H1 (cell line): ENCODE measurements around the gene CEP250. TPM values are rescaled to one million over a fixed set of nuclear protein-coding genes. Genes with fewer than 3 reads are reported as not detected.

Experiments used
- CTCF ChIA-PET: fragments of 300-600 bp; sonication (Branson Sonifier 250); formaldehyde crosslinking; loops from one replicate; lab custom pipeline; 2021; ENCODE audit not compliant: partially characterized antibody; lab: Charles Lee
- POLR2A ChIA-PET: fragments of 300-600 bp; sonication (Branson Sonifier 250); formaldehyde crosslinking; loops from one replicate; lab custom pipeline; 2021; ENCODE audit warnings: inconsistent platforms; ENCODE audit not compliant: partially characterized antibody; lab: Charles Lee
- DNase-seq, 2 experiments: peaks; one replicate each; pipeline versions ENCODE4 v3.0.0 to v3.0.0-alpha.2; 2010 to 2022; ENCODE audit warnings: low spot score in 2 of 2, low read depth in 1 of 2, mixed read lengths in 1 of 2
- FAIRE-seq: peaks from 2 replicates; lab custom pipeline; 2011; peaks lifted over from hg19 to GRCh38; lab: Jason Lieb, UNC
- H2AFZ ChIP-seq: 2 replicates; pipeline ENCODE4 v1.8.1; 2012; ENCODE audit warnings: low read length, inconsistent platforms
- H2AK5ac ChIP-seq: 2 replicates; pipeline ENCODE4 v1.6.1; 2013; ENCODE audit warnings: low read depth, low read length
- H2BK120ac ChIP-seq: replicated peaks from 2 replicates; pipeline ENCODE3; 2013; ENCODE audit warnings: low read depth, low read length, inconsistent platforms
- H2BK12ac ChIP-seq: 2 replicates; pipeline ENCODE4 v1.6.1; 2013; ENCODE audit warnings: low read depth, low read length
- H2BK15ac ChIP-seq: 2 replicates; pipeline ENCODE4 v1.6.1; 2013; ENCODE audit warnings: low read length
- H2BK20ac ChIP-seq: 2 replicates; pipeline ENCODE4 v1.6.1; 2013; ENCODE audit warnings: low read length
- H2BK5ac ChIP-seq: 2 replicates; pipeline ENCODE4 v1.6.1; 2013; ENCODE audit warnings: low read depth, low read length
- H3K14ac ChIP-seq: 2 replicates; pipeline ENCODE4 v1.6.1; 2013; ENCODE audit warnings: inconsistent platforms; ENCODE audit not compliant: insufficient read length
- H3K18ac ChIP-seq: 2 replicates; pipeline ENCODE4 v1.6.1; 2013; ENCODE audit warnings: low read length; ENCODE audit errors: extremely low read depth
- H3K23ac ChIP-seq: 2 replicates; pipeline ENCODE4 v1.6.1; 2013; ENCODE audit warnings: inconsistent platforms; ENCODE audit not compliant: insufficient read length
- H3K23me2 ChIP-seq: 2 replicates; pipeline ENCODE4 v1.6.1; 2013; ENCODE audit warnings: low read depth, low read length
- H3K27ac ChIP-seq: 2 replicates; pipeline ENCODE4 v1.6.1; 2011; ENCODE audit warnings: low read depth, low read length, inconsistent platforms
- H3K27me3 ChIP-seq, 4 experiments: replicated peaks in 1 of 4; 1 replicate in 1 of 4; 2 replicates in 3 of 4; pipeline versions ENCODE4 v1.6.1 to v1.8.1; 2011 to 2013; ENCODE audit warnings: low read length in 3 of 4, mild to moderate bottlenecking in 3 of 4, inconsistent platforms in 2 of 4, mixed read lengths in 2 of 4, moderate library complexity in 1 of 4; ENCODE audit not compliant: control insufficient read depth in 3 of 4, insufficient read depth in 3 of 4; ENCODE audit errors: extremely low read depth in 1 of 4
- H3K36me3 ChIP-seq, 4 experiments: 2 replicates each; pipeline versions ENCODE4 v1.6.1 to v1.8.1; 2011 to 2013; ENCODE audit warnings: mild to moderate bottlenecking in 4 of 4, low read length in 3 of 4, moderate library complexity in 2 of 4, control low read depth in 1 of 4, inconsistent platforms in 1 of 4; ENCODE audit not compliant: insufficient read depth in 4 of 4, control insufficient read depth in 2 of 4
- H3K4ac ChIP-seq: replicated peaks from 2 replicates; pipeline ENCODE3; 2013; ENCODE audit warnings: low read length, low read depth, mixed read lengths, inconsistent platforms; ENCODE audit not compliant: insufficient read length
- H3K4me1 ChIP-seq, 4 experiments: replicated peaks in 1 of 4; 1 replicate in 1 of 4; 2 replicates in 3 of 4; pipeline versions ENCODE4 v1.6.1 to v1.8.1; 2011 to 2013; ENCODE audit warnings: low read length in 3 of 4, inconsistent platforms in 2 of 4, mixed read lengths in 1 of 4; ENCODE audit not compliant: insufficient read depth in 4 of 4, control insufficient read depth in 3 of 4
- H3K4me2 ChIP-seq, 2 experiments: 2 replicates each; pipeline versions ENCODE4 v1.6.1 to v1.8.1; 2011 to 2013; ENCODE audit warnings: low read depth in 2 of 2, low read length in 2 of 2, control low read depth in 1 of 2, inconsistent platforms in 1 of 2, mild to moderate bottlenecking in 1 of 2; ENCODE audit not compliant: insufficient read depth in 1 of 2
- H3K4me3 ChIP-seq, 4 experiments: fragments of 200-600, 300-600 bp in 1 of 4; sonication (generic), shearing (Covaris generic), sonication (Bioruptor Twin) in 1 of 4; 2 replicates each; pipeline versions ENCODE4 v1.5.1 to v1.8.1; 2011 to 2016; ENCODE audit warnings: low read length in 4 of 4, low read depth in 3 of 4, control low read depth in 2 of 4, inconsistent platforms in 2 of 4, mild to moderate bottlenecking in 2 of 4, mixed read lengths in 1 of 4, moderate library complexity in 1 of 4; ENCODE audit not compliant: insufficient read depth in 2 of 4; ENCODE audit errors: extremely low read depth in 1 of 4
- H3K56ac ChIP-seq: replicated peaks from 2 replicates; pipeline ENCODE3; 2013; ENCODE audit warnings: low read depth, mild to moderate bottlenecking, mixed read lengths, low read length, inconsistent platforms; ENCODE audit not compliant: insufficient read length
- H3K79me1 ChIP-seq: 2 replicates; pipeline ENCODE4 v1.6.1; 2013; ENCODE audit warnings: low read depth, low read length, control low read depth
- H3K79me2 ChIP-seq, 2 experiments: 2 replicates each; pipeline versions ENCODE4 v1.6.1 to v1.8.1; 2012 to 2013; ENCODE audit warnings: low read length in 2 of 2, mild to moderate bottlenecking in 2 of 2, inconsistent platforms in 1 of 2; ENCODE audit not compliant: insufficient read depth in 2 of 2, control insufficient read depth in 1 of 2
- H3K9ac ChIP-seq, 4 experiments: replicated peaks in 1 of 4; 1 replicate in 1 of 4; 2 replicates in 3 of 4; pipeline versions ENCODE4 v1.6.1 to v1.8.1; 2011 to 2013; ENCODE audit warnings: low read depth in 3 of 4, low read length in 3 of 4, control low read depth in 2 of 4, mild to moderate bottlenecking in 2 of 4, moderate library complexity in 2 of 4, inconsistent platforms in 1 of 4; ENCODE audit errors: extremely low read depth in 1 of 4
- H3K9me3 ChIP-seq, 2 experiments: 2 replicates each; pipeline versions ENCODE4 v1.6.1 to v1.8.1; 2012 to 2013; ENCODE audit warnings: mild to moderate bottlenecking in 2 of 2, moderate library complexity in 2 of 2, control low read depth in 1 of 2, inconsistent platforms in 1 of 2, low read depth in 1 of 2, low read length in 1 of 2, mixed read lengths in 1 of 2; ENCODE audit not compliant: insufficient read depth in 2 of 2
- H4K20me1 ChIP-seq, 2 experiments: replicated peaks in 1 of 2; 2 replicates each; pipeline versions ENCODE3 to v1.8.1; 2011 to 2013; ENCODE audit warnings: inconsistent platforms in 2 of 2, low read length in 2 of 2, mild to moderate bottlenecking in 1 of 2; ENCODE audit not compliant: insufficient read depth in 2 of 2, control insufficient read depth in 1 of 2
- H4K5ac ChIP-seq: 2 replicates; pipeline ENCODE4 v1.6.1; 2013; ENCODE audit warnings: low read length, low read depth, mixed read lengths, inconsistent platforms; ENCODE audit not compliant: insufficient read length
- H4K8ac ChIP-seq: 2 replicates; pipeline ENCODE4 v1.8.0; 2013; ENCODE audit warnings: mild to moderate bottlenecking, moderate library complexity, low read length, inconsistent platforms; ENCODE audit not compliant: insufficient read depth; ENCODE audit errors: extremely low read depth
- H4K91ac ChIP-seq: replicated peaks from 2 replicates; pipeline ENCODE3; 2013; ENCODE audit warnings: low read length, mixed read lengths, inconsistent platforms; ENCODE audit not compliant: insufficient read length
- CEBPB ChIP-seq: IDR thresholded peaks from 2 replicates; pipeline ENCODE4 v1.6.1; 2012; ENCODE audit warnings: low read depth, low read length
- EZH2 ChIP-seq: fragments of 200-600 bp; sonication (generic); IDR thresholded peaks from 2 replicates; pipeline ENCODE4 v1.7.1; 2012; ENCODE audit warnings: low read depth, mild to moderate bottlenecking, moderate library complexity, low read length, inconsistent platforms; ENCODE audit not compliant: severe bottlenecking
- HDAC2 ChIP-seq, 2 experiments: fragments of 300-600 bp in 1 of 2; sonication (generic) in 1 of 2; IDR thresholded peaks; 2 replicates each; pipeline ENCODE4 v1.6.1; 2011 to 2012; ENCODE audit warnings: low read depth in 2 of 2, low read length in 2 of 2, mild to moderate bottlenecking in 2 of 2, moderate library complexity in 2 of 2, borderline replicate concordance in 1 of 2, inconsistent platforms in 1 of 2
- HDAC6 ChIP-seq: IDR thresholded peaks from one replicate; pipeline ENCODE4 v1.7.1; 2012; ENCODE audit warnings: low read depth, mild to moderate bottlenecking, inconsistent platforms, low read length, moderate library complexity
- NRF1 ChIP-seq: IDR thresholded peaks from 2 replicates; pipeline ENCODE4 v1.6.1; 2011; ENCODE audit warnings: mild to moderate bottlenecking, low read depth, low read length, improper control_type of control experiment
- POLR2AphosphoS5 ChIP-seq: IDR thresholded peaks from 2 replicates; pipeline ENCODE4 v1.6.1; 2011; ENCODE audit warnings: low read depth, low read length
- RNF2 ChIP-seq: fragments of 200-900, 300-1000 bp; sonication (generic); IDR thresholded peaks from 2 replicates; pipeline ENCODE4 v1.7.1; 2016; ENCODE audit warnings: borderline replicate concordance, low read depth, mild to moderate bottlenecking, antibody characterized with exemption, low read length; ENCODE audit not compliant: poor library complexity, severe bottlenecking; ENCODE audit errors: missing control alignments
- SIN3A ChIP-seq, 2 experiments: IDR thresholded peaks in 1 of 2; conservative IDR thresholded peaks in 1 of 2; 2 replicates each; pipeline ENCODE4 v1.6.1; 2011 to 2012; ENCODE audit warnings: low read length in 2 of 2, improper control_type of control experiment in 1 of 2, low read depth in 1 of 2, mild to moderate bottlenecking in 1 of 2
- SP1 ChIP-seq: IDR thresholded peaks from 2 replicates; pipeline ENCODE4 v1.6.1; 2011; ENCODE audit warnings: low read depth, low read length
- SP2 ChIP-seq: IDR thresholded peaks from 2 replicates; pipeline ENCODE4 v1.6.1; 2012; ENCODE audit warnings: mild to moderate bottlenecking, low read length, inconsistent platforms
- TAF1 ChIP-seq: IDR thresholded peaks from 2 replicates; pipeline ENCODE4 v1.6.1; 2011; ENCODE audit warnings: mild to moderate bottlenecking, low read depth, low read length
- WGBS, 2 experiments: shearing (Covaris generic) in 1 of 2; methylation state at CpG; one replicate each; pipeline versions ENCODE4 v1.1.6 to v1.1.7; 2013 to 2015; ENCODE audit warnings: low lambda C conversion rate in 2 of 2, mixed read lengths in 2 of 2, inconsistent platforms in 1 of 2, low coverage in 1 of 2, missing lambda C conversion rate in 1 of 2; ENCODE audit not compliant: insufficient replicate concordance in 2 of 2, insufficient coverage in 1 of 2, insufficient read length in 1 of 2; ENCODE audit errors: extremely low coverage in 1 of 2, missing lambda C conversion rate in 1 of 2; 5-methylcytosine and 5-hydroxymethylcytosine counted together
- polyA plus RNA-seq, 7 experiments: library from polyadenylated mRNA; depleted of rRNA in 3 of 7; stranded (reverse) in 5 of 7; unstranded in 2 of 7; fragments of >200 nt in 5 of 7; fragments of 200-250 nt in 2 of 7; gene quantifications; 1 replicate in 5 of 7; 2 replicates in 1 of 7; 4 replicates in 1 of 7; pipeline versions ENCODE4 v1.2.1 to v1.2.3, GENCODE V29; 2011 to 2013; ENCODE audit warnings: missing spikeins in 2 of 7, mixed read lengths in 2 of 7
- total RNA-seq: library from RNA; stranded (reverse); fragmentation: NEBNext Ultra II Directional; extraction: Animal tissue kit (Norgen Biotek cat#: 25700); gene quantifications from 2 replicates; pipeline ENCODE4 v1.2.1, GENCODE V29; 2021
- TF ChIP-seq, protein P1 (sequence below): IDR thresholded peaks from 2 replicates; pipeline ENCODE4 v1.6.1; 2011; ENCODE audit warnings: low read depth, mild to moderate bottlenecking, low read length; ENCODE audit not compliant: insufficient read depth

The CEP250 gene
- total and polyA plus RNA-seq, 2 of the 8 experiments (the other 6 are each of a cell fraction or from before 2014, with no cell fraction given), result 2.6 to 33.7 TPM

DNA sequence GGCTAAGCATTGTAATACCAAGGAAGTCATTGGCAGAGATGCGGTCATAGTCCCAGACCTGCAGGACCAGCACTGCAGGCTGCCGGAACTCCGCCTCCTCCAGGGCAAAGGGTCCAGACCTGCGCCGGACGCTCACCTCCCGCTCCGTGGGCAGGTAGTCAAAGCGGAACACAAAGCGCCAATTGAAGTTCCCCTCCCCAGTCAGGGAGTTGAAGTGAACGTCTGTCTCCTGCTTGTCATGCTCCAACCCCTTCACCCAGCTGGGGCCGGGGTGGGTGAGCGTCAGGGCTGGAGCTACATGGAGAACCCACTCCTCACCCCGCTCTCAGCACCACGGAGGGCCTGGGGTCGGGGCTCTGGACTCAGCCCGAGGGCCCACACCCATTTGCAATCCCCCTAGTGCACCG lies 104.7 kb downstream of the CEP250 start:
- Histone ChIP-seq H3K18ac (no peak overlapping the region), H3K23me2 (no peaks in the 10 kb centered on the region), H4K5ac (no peak overlapping the region), H3K9me3 (no peaks in the 10 kb centered on the region), H2AFZ (no peak overlapping the region), H4K91ac (no peak overlapping the region), H2BK5ac (no peak overlapping the region), H2BK12ac (no peak overlapping the region), H3K56ac (no peak overlapping the region), H2BK20ac (no peak overlapping the region), H3K23ac (no peak overlapping the region), H4K20me1 (peaks cover 0 to 4% of the 10 kb centered on the region in 2 experiments), H3K27ac (no peak overlapping the region), H3K27me3 (no peaks in the 10 kb centered on the region), H2AK5ac (no peak overlapping the region), H3K79me2 (no peaks in the 10 kb centered on the region), H2BK15ac (no peak overlapping the region), H3K4me2 (no peak overlapping the region), H4K8ac (no peak overlapping the region), H3K4ac (no peak overlapping the region), H3K36me3 (peaks cover 2 to 17% (median 7%) of the 10 kb centered on the region in 4 experiments; a peak in 6 of 8 replicates), H3K79me1 (0 out of 2 replicates have a peak, but pooled peaks cover 3% of the 10 kb centered on the region), H3K4me1 (peaks cover 0 to 4% (median 2%) of the 10 kb centered on the region in 4 experiments; a peak in 4 of 7 replicates), H3K4me3 (no peak overlapping the region), H3K9ac (no peak overlapping the region), H2BK120ac (no peak overlapping the region), H3K14ac (no peak overlapping the region)
- POLR2A ChIA-PET, result interaction anchor here (1.1 to 4.4 kb wide), 5 partner anchors 8 to 59 kb away, joined by 3 to 18 read pairs (median 13); partner anchors contain the start of gene ERGIC3
- FAIRE-seq (no peak), DNase-seq (no peak)
- 76% methylated on average over 17 of the region's 18 CpGs; no CpG with 5 or more reads in 1 of the 2 experiments for WGBS, 2 experiments
- CTCF ChIA-PET, result interaction anchor here (1.0 to 5.7 kb wide), 7 partner anchors 8 to 93 kb away, joined by 3 to 30 read pairs (median 5); no protein-coding TSS in a partner anchor
- TF ChIP-seq, protein P1, sequence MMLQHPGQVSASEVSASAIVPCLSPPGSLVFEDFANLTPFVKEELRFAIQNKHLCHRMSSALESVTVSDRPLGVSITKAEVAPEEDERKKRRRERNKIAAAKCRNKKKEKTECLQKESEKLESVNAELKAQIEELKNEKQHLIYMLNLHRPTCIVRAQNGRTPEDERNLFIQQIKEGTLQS, result no peak
- TF ChIP-seq EZH2 (no peak), SP2 (no peak), HDAC2 (IDR thresholded peaks at IDR 0.05; ENCODE audit: borderline replicate concordance in 1 of 2, low read depth in 2 of 2, low read length in 2 of 2) (no peak), TAF1 (no peak), HDAC6 (no peak), SP1 (no peak), RNF2 (no peak), SIN3A (conservative IDR thresholded peaks at IDR 0.05 in 1 of 2, IDR thresholded peaks at IDR 0.05 in 1 of 2; ENCODE audit: low read depth in 1 of 2, low read length in 2 of 2) (no peak), NRF1 (no peak), CEBPB (no peak), POLR2AphosphoS5 (no peak)
